HG03354 (cell line): ENCODE data around the gene CBY1.
"Not testable (repeated sequence)": the region's sequence is repeated elsewhere in the genome, so short reads cannot be mapped to it uniquely, and the experiment has no call there.

Source experiments
- ATAC-seq: cut with Tn5 transposase; IDR thresholded peaks from one replicate; pipeline ENCODE4 v1.9.1; 2021; ENCODE audit warnings: mild to moderate bottlenecking; ENCODE audit not compliant: unreplicated experiment, poor library complexity, severe bottlenecking

CBY1 gene

DNA sequence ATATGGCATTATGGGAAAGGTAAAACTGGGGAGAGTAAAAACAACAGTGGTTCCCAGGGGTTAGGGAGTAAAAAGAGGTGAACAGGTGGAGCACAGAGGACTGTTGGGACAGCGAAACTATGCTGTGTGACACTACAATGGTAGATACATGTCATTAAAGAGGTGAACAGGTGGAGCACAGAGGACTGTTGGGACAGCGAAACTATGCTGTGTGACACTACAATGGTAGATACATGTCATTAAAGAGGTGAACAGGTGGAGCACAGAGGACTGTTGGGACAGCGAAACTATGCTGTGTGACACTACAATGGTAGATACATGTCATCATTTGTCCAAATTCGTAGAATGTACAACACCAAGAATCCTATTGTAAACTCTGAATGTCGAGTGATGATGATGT, 12.2 kb upstream of the CBY1 start:
- not testable (repeated sequence) for ATAC-seq

DNA sequence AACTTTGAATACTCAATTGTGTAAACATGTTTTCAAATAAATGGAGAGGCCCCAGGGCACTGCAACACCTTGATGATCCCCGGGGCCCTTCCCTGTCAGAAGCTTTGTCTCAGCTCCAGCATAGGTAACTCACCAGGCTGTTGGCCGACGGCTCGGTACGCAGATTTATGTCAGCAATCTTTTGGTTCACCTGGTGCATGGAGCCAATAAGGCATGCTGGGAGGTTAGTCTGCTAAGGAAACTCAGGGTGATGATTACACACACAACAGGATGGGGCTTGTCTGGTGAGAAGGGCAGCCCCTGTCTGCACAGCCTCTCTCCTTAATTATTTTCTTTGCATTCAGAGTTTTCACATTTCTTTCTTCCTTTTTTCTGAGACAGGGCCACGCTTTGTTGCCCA, 11.0 kb upstream of the CBY1 start:
- no peak for ATAC-seq

DNA sequence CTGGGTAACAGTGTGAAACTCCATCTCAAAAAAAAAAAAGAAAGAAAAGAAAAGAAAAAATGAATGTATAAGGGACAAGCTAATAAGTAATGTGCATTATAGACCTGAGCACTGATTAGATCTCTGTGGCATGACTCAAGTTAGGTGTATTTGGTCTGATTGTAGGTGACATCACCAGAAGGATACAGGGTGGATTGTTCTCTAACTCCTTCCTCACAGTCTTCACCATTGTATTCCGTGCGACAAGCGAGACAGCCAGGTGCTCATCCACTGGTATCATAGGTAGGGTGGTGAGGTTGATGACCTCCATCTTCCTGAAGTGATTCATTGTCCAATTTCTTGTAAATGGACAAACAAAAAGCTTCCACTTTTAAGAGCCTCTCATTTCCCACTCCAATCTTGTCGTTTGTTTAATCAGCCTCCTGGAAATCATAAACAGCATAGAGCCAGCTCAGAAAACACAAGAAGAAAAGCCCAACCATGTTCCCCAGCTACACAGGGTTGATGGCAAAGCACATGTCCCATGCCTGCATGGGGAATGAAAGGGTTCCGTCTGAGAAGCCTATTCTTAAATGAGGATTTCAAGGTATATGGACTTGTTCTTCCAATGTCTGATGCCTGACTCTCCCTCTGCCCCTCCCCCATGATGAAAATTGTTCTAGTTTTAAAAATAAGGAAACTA, 6.5 kb upstream of the CBY1 start:
- no peak for ATAC-seq

DNA sequence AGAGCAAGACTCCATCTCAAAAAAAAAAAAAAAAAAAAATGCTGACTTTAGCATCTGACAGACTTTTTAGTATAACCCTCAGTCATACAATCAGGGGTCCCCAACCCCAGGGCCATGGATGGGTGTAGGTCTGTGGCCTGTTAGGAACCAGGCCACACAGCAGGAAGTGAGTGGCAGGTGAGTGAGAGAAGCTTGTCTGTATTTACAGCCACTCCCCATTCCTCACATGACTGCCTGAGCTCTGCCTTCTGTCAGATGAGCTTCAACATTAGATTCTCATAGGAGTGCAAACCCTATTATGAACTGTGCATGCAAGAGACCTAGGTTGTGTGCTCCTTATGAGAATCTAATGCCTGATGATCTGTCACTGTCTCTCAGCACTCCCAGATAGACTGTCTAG, 3.6 kb upstream of the CBY1 start:
- ATAC-seq = no peak

DNA sequence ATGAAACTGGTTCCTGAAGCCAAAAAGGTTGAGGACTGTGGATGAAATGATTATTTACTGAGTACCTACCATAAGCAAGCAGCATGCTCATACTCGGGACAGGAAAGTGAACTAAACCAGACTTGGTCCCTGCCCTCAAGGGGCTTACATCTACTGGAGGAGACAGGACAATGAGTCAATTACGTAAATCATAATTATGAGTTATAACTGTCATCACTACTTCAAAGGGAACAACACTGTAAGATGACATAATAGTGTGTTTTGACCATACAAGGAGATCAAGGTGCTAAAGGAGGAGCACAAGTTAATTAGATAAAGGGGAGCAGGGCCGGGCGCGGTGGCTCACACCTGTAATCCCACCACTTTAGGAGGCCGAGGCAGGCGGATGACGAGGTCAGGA, 2.7 kb upstream of the CBY1 start:
- no peak for ATAC-seq

- no peak for ATAC-seq
These were observed 751 bp upstream of the CBY1 start for GRCh38 chr22:38655519-38656255.

- ATAC-seq = peak; percentile 44
These were observed 839 bp downstream of the CBY1 start for GRCh38 chr22:38657045-38657909.

DNA sequence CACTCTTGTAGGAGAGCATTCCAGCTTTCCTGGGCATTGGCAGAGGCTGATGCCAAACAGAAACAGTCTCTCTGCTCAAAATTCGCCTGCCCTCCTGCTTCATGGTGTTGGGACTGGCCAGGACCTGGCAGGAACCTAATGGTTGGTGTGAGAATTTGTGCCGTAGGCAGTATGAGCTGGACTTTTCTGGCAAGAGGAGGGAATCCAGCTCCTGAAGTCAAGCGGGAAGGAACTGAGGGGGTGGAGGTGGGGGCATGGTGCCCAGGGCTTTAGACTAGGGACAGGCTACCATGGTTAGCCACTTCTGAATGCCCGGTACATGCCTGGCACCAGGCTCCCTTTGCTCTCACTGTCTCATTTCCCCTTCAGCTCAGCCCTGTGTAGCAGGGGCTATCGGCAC, 18.4 kb downstream of the CBY1 start:
- no peak for ATAC-seq

DNA sequence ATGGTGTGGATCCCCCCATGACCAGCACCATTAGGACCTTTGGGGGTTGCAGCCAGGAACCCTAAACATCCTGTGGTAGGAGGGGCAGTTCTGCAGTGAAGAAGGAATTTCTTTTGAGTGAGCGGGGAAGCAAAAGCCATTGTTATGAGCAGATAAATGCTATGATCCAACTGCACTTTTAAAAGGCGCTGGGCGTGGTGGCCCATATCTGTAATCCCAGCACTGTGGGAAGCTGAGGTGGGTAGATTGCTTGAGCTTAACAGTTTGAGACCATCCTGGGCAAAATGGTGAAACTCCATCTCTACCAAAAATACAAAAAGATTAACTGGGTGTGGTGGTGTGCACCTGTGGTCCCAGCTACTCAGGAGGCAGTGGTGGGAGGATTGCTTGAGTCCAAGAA, 19.4 kb downstream of the CBY1 start:
- no peak for ATAC-seq

GRCh38 chr22:38681582-38682335, 25.3 kb downstream of the CBY1 start, which contains the start of gene TOMM22:
TOMM22 (plus strand) TSS chr22:38681957; CDS start chr22:38681979, 22 bp downstream.
- ATAC-seq = peak; percentile 95

DNA sequence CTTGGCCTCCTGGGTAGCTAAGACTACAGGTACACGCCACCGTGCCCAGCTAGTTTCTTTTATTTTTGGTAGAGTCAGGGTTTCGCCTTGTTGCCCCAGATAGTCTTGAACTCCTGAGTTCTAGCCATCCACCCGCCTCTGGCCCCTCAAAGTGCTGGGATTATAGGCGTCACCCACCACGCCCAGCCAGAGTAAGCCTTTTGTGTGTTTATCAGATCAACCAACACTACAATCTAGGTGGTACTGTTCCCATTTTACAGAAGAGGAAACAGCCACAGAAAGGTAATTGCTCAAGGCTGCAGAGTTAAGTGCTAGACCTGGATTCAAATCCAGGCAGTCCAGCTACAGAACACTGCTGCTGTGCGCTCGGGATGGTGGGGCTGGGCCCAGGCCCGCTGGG, 28.5 kb downstream of the CBY1 start:
- no peak for ATAC-seq

DNA sequence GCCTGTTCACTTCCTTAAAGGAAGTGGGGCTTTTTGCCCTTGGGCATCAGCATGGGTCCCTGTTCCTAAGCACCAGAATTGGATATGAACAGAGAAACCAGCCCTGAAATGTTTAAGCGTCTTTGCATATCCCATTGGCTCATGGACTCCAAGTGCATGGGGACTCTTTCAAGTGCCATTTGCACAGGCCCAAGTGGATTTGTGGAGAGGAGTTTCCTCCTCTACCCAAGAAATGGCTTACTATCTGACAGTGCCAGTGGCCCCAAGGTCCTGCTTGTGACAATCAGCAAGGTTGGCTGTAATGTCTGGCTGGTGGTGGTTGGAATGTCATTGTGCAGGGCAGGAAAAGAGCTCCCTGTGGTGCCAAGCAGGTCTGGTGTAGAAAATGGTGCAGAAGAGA, 29.3 kb downstream of the CBY1 start:
- no peak for ATAC-seq

- no peak for ATAC-seq
These were observed 33.2 kb downstream of the CBY1 start for GRCh38 chr22:38689651-38690050.

DNA sequence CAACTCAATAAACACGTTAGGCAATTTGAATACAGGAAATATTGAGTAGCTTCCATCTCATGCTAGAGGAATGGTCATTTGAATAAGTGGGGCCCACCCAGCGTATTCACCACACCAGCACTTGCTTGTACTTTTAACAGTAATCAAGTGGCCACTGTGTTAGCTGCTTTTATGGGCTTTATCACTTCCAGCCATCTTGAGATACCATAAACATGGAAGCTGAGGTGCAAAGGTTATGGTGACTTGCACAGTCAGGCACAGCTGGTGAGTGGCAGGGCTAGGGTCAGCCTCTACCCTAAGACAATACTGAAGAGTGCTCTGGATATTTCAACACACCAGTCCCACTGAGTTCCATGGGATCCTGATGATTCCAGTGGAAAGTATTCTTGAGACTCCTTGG, 37.6 kb downstream of the CBY1 start:
- ATAC-seq = no peak

DNA sequence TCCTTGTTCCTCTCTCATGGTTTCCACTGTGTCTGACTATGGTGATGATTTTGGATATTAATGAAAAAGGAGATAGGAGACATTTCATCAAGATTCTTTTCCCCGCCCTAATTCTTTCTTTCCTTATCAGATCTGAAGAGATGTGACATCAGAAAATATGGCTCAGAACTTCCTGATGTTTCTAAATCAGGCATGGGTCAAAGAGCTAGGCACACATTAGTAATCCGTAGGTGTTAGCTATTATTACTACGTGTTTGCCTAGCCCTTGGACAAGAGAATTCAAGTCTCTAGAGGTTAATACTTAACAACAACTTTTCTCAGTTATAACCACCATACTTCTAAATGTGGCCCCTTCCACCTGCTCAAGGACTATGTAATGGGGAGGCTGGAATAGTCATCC, 38.5 kb downstream of the CBY1 start:
- ATAC-seq = no peak

GRCh38 chr22:38696606-38697424, 40.4 kb downstream of the CBY1 start:
- no peak for ATAC-seq

- ATAC-seq = no peak
These were observed 41.1 kb downstream of the CBY1 start for GRCh38 chr22:38697425-38698089.

- ATAC-seq = no peak
These were observed 42.1 kb downstream of the CBY1 start for GRCh38 chr22:38698407-38699094.
